HL-60 (cell line): ENCODE results near the gene BTLA.

ENCODE experiments used
- DNase-seq, 2 experiments: peaks; one replicate each; pipeline ENCODE4 v3.0.0-alpha.2; 2010 to 2020; ENCODE audit warnings: low read depth in 1 of 2, low spot score in 1 of 2
- H3K27ac ChIP-seq: fragments of 250-450 bp; sonication (Bioruptor Pico); replicated peaks from 2 replicates; pipeline ENCODE4 v1.5.1; 2020; ENCODE audit warnings: mild to moderate bottlenecking, moderate library complexity
- H3K27me3 ChIP-seq: fragments of 250-450 bp; sonication (Bioruptor Pico); 2 replicates; pipeline ENCODE4 v1.5.1; 2021; ENCODE audit warnings: mild to moderate bottlenecking, moderate library complexity; ENCODE audit not compliant: insufficient read depth, poor library complexity, severe bottlenecking
- H3K4me3 ChIP-seq: replicated peaks from 2 replicates; pipeline ENCODE4 v1.5.1; 2011; ENCODE audit warnings: mild to moderate bottlenecking, control low read depth, low read length; ENCODE audit not compliant: insufficient read depth
- GABPA ChIP-seq: IDR thresholded peaks from 2 replicates; pipeline ENCODE4 v1.6.1; 2012; ENCODE audit warnings: low read depth
- POLR2AphosphoS5 ChIP-seq: IDR thresholded peaks from 2 replicates; pipeline ENCODE4 v1.6.1; 2012; ENCODE audit warnings: low read depth
- SPI1 ChIP-seq: IDR thresholded peaks from 2 replicates; pipeline ENCODE4 v1.6.1; 2012; ENCODE audit warnings: low read depth, mild to moderate bottlenecking, borderline replicate concordance
- TF ChIP-seq, protein P1 (sequence below): IDR thresholded peaks from 2 replicates; pipeline ENCODE4 v1.6.1; 2012; ENCODE audit warnings: low read depth; ENCODE audit not compliant: insufficient replicate concordance
- TF ChIP-seq, protein P2 (sequence below): IDR thresholded peaks from one replicate; pipeline ENCODE4 v1.5.1; 2011; ENCODE audit warnings: low read length, control low read depth, inconsistent platforms; ENCODE audit not compliant: insufficient read depth

BTLA gene

DNA sequence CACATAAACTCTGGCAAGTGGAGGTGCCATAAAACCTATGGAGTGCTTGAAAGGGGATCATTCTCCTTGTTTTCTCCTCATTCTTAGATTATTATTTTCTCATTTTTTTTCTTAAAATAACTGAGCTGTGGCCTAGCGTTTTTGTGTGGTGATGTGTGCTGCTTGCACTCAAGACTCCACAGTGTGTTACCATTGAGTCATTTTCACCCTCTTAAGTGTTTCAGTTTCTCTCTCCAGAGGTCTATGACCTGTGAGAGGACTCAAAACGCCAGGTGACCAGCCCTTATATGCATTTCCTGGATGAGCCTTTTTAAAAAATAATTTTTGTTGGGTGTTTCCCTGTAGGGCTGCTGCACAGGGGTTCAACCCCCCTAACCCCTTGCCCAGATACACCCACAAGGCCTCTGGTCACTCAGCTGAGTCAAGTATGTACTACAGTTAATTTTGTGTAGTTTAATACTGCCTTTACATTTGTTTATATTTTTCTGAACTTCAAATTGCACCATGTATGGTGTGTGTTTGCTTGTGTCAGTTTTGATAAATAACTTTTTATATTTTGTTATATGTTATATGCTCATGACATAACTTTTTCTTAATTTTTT lies 15.4 kb upstream of the BTLA start:
- TF ChIP-seq POLR2AphosphoS5 (no peak), GABPA (no peak), SPI1 (no peak)
- TF ChIP-seq, protein P1, sequence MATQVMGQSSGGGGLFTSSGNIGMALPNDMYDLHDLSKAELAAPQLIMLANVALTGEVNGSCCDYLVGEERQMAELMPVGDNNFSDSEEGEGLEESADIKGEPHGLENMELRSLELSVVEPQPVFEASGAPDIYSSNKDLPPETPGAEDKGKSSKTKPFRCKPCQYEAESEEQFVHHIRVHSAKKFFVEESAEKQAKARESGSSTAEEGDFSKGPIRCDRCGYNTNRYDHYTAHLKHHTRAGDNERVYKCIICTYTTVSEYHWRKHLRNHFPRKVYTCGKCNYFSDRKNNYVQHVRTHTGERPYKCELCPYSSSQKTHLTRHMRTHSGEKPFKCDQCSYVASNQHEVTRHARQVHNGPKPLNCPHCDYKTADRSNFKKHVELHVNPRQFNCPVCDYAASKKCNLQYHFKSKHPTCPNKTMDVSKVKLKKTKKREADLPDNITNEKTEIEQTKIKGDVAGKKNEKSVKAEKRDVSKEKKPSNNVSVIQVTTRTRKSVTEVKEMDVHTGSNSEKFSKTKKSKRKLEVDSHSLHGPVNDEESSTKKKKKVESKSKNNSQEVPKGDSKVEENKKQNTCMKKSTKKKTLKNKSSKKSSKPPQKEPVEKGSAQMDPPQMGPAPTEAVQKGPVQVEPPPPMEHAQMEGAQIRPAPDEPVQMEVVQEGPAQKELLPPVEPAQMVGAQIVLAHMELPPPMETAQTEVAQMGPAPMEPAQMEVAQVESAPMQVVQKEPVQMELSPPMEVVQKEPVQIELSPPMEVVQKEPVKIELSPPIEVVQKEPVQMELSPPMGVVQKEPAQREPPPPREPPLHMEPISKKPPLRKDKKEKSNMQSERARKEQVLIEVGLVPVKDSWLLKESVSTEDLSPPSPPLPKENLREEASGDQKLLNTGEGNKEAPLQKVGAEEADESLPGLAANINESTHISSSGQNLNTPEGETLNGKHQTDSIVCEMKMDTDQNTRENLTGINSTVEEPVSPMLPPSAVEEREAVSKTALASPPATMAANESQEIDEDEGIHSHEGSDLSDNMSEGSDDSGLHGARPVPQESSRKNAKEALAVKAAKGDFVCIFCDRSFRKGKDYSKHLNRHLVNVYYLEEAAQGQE, result no peak
- TF ChIP-seq, protein P2, sequence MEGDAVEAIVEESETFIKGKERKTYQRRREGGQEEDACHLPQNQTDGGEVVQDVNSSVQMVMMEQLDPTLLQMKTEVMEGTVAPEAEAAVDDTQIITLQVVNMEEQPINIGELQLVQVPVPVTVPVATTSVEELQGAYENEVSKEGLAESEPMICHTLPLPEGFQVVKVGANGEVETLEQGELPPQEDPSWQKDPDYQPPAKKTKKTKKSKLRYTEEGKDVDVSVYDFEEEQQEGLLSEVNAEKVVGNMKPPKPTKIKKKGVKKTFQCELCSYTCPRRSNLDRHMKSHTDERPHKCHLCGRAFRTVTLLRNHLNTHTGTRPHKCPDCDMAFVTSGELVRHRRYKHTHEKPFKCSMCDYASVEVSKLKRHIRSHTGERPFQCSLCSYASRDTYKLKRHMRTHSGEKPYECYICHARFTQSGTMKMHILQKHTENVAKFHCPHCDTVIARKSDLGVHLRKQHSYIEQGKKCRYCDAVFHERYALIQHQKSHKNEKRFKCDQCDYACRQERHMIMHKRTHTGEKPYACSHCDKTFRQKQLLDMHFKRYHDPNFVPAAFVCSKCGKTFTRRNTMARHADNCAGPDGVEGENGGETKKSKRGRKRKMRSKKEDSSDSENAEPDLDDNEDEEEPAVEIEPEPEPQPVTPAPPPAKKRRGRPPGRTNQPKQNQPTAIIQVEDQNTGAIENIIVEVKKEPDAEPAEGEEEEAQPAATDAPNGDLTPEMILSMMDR, result no peak
- no peak overlapping the region for H3K4me3 ChIP-seq
- H3K27ac ChIP-seq, result no peak overlapping the region
- no peaks in the 10 kb centered on the region for H3K27me3 ChIP-seq
- DNase-seq, result no peak

DNA sequence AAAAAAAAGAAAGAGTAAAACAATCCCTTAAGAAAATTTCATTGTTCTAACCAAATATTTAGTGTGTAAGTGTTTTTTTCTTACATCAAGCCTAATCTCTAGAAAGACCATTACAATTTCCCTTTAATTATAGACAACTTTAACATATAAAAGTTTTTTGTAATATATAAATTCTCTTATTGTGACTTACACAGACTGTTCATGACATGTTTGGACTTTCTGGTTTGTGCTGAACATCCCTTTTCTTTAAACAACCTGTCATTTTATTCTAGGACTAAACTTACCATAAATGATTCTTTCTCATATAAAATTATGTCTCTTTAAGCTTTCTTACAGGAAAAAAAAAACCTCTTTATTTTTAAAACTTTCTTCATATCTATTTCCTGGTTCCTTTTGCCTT lies 13.0 kb upstream of the BTLA start:
- H3K27me3 ChIP-seq, result no peaks in the 10 kb centered on the region
- DNase-seq, result no peak
- H3K27ac ChIP-seq, result no peak overlapping the region
- no peak for TF ChIP-seq SPI1
- TF ChIP-seq, protein P2, result no peak
- TF ChIP-seq, protein P1, result no peak
- no peak for TF ChIP-seq GABPA
- no peak for TF ChIP-seq POLR2AphosphoS5
- no peak overlapping the region for H3K4me3 ChIP-seq

DNA sequence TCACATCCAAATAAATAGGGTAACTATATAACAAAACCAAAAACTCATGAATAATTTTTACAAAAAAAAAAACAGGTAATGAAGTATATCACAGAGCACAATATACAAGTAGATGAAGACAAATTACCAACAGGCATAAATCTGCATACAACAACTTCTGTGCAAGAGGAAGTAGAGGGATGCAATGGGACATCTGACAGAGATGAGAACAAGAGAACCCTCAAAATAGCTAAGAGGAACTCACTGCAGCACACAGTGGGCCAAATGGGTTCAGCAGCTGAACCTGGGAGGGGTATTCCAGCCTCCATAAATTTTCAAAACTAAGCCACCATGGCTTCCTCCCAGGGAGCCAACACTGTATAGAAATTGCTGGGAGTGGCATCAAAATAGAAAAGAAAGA lies 9.6 kb upstream of the BTLA start:
- Histone ChIP-seq H3K27ac (no peak overlapping the region), H3K4me3 (no peak overlapping the region), H3K27me3 (no peaks in the 10 kb centered on the region)
- no peak for TF ChIP-seq GABPA
- TF ChIP-seq SPI1, result no peak
- TF ChIP-seq, protein P1, result no peak
- TF ChIP-seq, protein P2, result no peak
- no peak for TF ChIP-seq POLR2AphosphoS5
- peak in 1 of 2 experiments; percentile 7 for DNase-seq
